Right ventricle myocardium inferior (tissue), 1 donor: Measurements from ENCODE around the gene ZNF557. TPM values are rescaled to one million over a fixed set of nuclear protein-coding genes. Genes with fewer than 3 reads are reported as not detected.
"Not testable (repeated sequence)": the region's sequence is repeated elsewhere in the genome, so short reads cannot be mapped to it uniquely, and the experiment has no call there.

Source experiments
- ATAC-seq: fragments of 200-7000 bp; cut with Tn5 transposase; one replicate; pipeline ENCODE4 v1.9.1; 2020; ENCODE audit warnings: mild to moderate bottlenecking, moderate library complexity
- DNase-seq: peaks from one replicate; pipeline ENCODE4 v3.0.0; 2021; ENCODE audit errors: missing footprints
- intact Hi-C: fragments of 100-400 bp; cut with DNase I; formaldehyde crosslinking; loops from one replicate; pipeline ENCODE4 v1.11.0; 2022
- long read RNA-seq: library from polyadenylated mRNA; unstranded; transcript quantifications from one replicate; pipeline ENCODE4 v2.0.0, GENCODE V29; 2021
- total RNA-seq: library from RNA; stranded (reverse); fragmentation: NEBNext Ultra II Directional; extraction: Animal tissue kit (Norgen Biotek cat#: 25700); gene quantifications from one replicate; pipeline ENCODE4 v1.2.1, GENCODE V29; 2021
- donor health status: DM: no; HTN: yes; CAD: no; lungs with severe emphysema.

The ZNF557 gene
- 3.1 TPM for total RNA-seq
- long read RNA-seq, full-length matches to known transcripts = 3 of 3 reads
- long read RNA-seq, partial matches to known transcripts = 0 of 3 reads
- long read RNA-seq, other reads (novel, unspliced or antisense) = 0 of 3 reads

DNA sequence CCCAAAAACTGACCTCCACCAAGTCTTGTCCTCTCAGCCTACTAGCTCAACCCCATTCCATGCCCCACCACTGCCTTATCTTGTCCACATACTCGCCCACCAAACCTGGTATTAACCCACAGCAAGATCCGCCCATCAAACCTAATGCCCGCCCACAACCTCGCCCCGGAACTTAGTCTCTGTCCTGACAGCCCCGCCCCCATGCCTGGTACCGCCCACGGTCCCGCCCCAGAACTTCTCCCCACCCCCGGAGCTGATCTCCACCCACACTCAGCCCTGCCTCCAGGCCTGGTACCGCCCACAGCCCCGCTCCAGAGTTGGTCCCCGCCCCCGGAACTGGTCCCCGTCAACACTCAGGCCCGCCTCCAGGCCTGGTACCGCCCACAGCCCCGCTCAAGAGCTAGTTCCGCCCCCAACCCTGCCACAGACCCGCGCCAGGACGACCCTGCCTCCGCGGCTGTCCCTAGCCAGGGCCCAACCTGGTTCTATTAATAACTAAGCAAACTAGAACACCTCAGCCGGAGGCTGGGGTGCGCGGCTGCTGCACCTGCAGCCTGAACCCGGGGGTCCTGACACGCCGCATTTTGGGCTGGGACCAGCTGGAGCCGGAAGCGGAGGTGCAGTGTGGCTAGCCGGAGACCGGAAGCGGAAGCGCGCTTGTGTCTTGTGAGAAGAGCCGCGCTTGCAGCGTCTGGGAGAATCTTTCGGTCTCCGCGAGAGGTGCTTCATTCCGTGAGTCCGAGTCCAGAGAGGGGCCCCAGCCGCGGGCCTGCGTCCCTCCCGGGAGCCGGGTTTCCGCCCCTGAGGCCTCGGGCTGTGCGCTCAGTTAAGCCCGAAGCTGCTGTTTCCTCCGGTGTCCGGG, at the start of gene ZNF557:
Gene ZNF557, plus strand, starts transcription at position 662 of the 862 bp plus-strand sequence. CDS start 5,372 bp downstream, outside the sequence.
- DNase-seq (peak; percentile 99), ATAC-seq (peak; percentile 100)
- intact Hi-C loops = no loop called here

DNA sequence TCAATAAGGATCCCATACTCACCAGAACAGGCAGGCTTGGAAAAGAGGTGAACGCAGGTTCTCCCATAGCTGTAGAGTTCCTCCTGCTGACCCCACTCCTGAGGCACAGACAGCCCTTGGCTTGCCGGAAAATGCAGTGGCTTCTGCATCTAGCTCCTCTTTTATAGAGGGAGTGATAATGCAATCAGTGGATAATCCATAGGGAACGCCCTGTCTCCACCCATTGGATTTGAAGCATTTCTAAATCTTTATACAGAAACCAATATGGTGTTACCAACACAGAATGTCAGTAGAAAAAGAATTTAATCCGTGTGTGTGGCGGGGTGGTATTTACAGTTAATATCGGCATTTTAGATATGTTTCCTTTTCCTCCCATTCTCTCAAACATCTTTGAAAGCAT, 48.2 kb upstream of the ZNF557 start, which contains the start of gene MBD3L2B:
Gene MBD3L2B, minus strand, starts transcription at position 101 of the 400 bp plus-strand sequence. Its CDS starts 34 bp downstream, at position 67.
- ATAC-seq, intact Hi-C loops: not testable (repeated sequence)

DNA sequence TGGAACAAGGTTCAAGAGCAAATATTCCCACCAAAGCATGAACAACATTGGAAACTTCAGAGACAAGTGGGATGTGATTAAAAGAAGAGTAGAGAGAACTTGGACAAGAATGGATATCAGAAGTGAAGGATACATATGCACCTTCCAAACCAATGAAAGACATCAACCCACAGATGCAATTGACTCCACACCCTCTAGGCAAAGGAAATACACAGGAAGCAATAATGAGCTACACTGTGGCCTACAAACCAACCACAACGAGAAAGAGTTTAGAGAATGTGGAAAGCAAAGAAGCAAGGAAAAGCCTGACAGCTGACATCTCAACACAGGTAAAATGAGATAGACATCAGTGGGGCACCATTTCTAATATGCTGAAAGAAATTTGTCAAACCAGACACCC, 40.7 kb upstream of the ZNF557 start:
- intact Hi-C loops, DNase-seq, ATAC-seq: not testable (repeated sequence)

More for the DNA sequence above, 48.2 kb upstream of the ZNF557 start, which contains the start of gene MBD3L2B:
- DNase-seq = not testable (repeated sequence)

DNA sequence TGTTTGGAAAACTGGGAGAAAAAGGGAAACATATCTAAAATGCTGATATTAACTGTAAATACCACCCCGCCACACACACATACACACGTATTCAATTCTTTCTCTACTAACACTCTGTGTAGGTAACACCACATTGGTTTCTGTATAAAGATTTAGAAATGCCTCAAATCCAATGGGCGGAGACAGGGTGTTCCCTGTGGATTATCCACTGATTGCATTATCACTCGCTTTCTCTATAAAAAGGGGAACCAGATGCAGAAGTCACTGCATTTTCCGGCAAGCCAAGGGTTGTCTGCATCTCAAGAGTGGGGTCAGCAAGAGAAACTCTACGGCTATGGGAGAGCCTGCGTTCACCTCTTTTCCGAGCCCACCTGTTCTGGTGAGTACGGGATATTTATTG, 39.2 kb upstream of the ZNF557 start, which contains the start of gene MBD3L5:
Gene MBD3L5, plus strand, starts transcription at position 301 of the 400 bp plus-strand sequence. Its CDS starts 34 bp downstream, at position 335.
- DNase-seq, intact Hi-C loops, ATAC-seq: not testable (repeated sequence)

DNA sequence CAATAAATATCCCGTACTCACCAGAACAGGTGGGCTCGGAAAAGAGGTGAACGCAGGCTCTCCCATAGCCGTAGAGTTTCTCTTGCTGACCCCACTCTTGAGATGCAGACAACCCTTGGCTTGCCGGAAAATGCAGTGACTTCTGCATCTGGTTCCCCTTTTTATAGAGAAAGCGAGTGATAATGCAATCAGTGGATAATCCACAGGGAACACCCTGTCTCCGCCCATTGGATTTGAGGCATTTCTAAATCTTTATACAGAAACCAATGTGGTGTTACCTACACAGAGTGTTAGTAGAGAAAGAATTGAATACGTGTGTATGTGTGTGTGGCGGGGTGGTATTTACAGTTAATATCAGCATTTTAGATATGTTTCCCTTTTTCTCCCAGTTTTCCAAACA, 29.4 kb upstream of the ZNF557 start, which contains the start of gene MBD3L4:
Gene MBD3L4, minus strand, starts transcription at position 101 of the 400 bp plus-strand sequence. Its CDS starts 35 bp downstream, at position 66.
- intact Hi-C loops, ATAC-seq, DNase-seq: not testable (repeated sequence)

DNA sequence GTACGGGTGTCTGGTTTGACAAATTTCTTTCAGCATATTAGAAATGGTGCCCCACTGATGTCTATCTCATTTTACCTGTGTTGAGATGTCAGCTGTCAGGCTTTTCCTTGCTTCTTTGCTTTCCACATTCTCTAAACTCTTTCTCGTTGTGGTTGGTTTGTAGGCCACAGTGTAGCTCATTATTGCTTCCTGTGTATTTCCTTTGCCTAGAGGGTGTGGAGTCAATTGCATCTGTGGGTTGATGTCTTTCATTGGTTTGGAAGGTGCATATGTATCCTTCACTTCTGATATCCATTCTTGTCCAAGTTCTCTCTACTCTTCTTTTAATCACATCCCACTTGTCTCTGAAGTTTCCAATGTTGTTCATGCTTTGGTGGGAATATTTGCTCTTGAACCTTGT, 27.9 kb upstream of the ZNF557 start:
- intact Hi-C loops, ATAC-seq: not testable (repeated sequence)

DNA sequence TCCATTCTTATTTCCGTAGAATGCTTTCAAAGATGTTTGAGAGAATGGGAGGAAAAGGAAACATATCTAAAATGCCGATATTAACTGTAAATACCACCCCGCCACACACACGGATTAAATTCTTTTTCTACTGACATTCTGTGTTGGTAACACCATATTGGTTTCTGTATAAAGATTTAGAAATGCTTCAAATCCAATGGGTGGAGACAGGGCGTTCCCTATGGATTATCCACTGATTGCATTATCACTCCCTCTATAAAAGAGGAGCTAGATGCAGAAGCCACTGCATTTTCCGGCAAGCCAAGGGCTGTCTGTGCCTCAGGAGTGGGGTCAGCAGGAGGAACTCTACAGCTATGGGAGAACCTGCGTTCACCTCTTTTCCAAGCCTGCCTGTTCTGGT, 20.5 kb upstream of the ZNF557 start, which contains the start of gene MBD3L2:
Gene MBD3L2, plus strand, starts transcription at position 301 of the 400 bp plus-strand sequence. Its CDS starts 53 bp downstream, at position 354.
- intact Hi-C loops, DNase-seq, ATAC-seq: not testable (repeated sequence)

More for the DNA sequence above, 27.9 kb upstream of the ZNF557 start:
- DNase-seq = not testable (repeated sequence)

DNA sequence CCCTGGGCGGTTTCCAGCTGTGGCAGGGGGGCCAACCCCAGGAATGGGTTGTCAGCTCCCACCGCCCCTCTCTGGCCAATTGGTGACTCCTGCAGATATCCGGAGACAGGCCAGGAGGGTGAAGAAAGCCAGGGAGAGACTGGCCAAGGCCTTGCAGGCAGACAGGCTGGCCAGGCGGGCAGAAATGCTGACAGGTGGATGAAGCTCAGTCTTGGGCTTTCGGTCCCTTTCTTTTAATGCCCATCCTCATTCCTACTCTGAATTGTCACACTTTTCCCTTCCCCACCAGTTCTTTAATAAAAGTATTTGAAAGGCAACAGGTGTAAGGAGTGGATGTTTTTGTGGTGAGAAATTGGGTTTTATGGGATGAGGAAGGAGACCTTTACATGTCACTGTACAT, 18.1 kb upstream of the ZNF557 start:
- DNase-seq, intact Hi-C loops, ATAC-seq: not testable (repeated sequence)

DNA sequence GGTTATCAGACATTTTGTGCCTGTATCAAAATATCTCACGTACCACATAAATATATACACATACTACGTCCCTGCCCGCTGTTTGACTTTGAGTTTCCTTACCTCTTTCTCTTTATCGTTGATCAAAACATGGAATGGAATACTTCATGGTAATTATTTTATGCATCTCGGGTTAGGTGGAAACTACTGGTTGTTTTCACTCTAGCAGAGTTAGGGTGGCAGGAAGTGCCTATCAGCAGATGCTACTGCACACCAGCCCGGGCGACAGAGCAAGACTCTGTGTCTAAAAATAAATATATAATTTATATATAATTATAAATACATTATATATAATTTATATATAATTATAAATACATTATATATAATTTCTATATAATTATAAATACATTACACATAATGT, 16.6 kb upstream of the ZNF557 start:
- ATAC-seq, DNase-seq, intact Hi-C loops: not testable (repeated sequence)

DNA sequence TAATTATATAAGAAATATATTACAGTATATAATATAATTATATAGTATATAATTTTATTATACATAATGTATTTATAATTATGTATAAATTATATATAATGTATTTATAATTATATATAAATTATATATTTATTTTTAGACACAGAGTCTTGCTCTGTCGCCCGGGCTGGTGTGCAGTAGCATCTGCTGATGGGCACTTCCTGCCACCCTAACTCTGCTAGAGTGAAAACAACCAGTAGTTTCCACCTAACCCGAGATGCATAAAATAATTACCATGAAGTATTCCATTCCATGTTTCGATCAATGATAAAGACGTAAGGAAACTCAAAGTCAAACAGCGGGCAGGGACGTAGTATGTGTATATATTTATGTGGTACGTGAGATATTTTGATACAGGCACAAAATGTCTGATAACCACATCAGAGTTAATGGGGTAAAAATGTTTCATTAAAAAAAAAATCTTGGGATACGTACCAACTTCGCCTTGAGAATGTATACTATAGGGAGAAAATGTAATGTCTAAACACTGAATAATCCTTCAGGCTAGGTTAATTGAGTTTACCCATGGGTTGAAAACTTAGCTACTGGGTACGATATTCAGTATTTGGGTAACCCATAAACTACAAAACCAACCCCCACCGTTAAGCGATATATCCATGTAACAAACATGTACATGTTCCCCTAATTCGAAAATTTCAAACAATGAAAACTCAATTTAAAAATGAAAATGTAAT, 14.7 kb upstream of the ZNF557 start:
- ATAC-seq, DNase-seq, intact Hi-C loops: not testable (repeated sequence)

DNA sequence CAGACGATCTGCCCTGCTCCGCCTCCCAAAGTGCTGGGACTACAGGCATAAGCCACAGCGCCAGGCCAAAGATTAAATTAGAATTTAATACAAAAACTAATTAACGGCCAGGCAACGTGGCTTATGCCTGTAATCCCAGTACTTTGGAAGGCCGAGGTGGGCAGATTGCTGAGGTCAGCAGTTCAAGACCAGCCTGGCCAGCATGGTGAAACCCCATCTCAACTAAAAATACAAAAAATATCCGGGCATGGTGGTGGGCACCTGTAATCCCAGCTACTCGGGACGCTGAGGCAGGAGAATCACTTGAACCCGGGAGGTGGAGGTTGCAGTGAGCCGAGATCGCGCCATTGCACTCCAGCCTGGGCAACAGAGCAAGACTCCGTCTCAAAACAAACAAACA, 13.8 kb upstream of the ZNF557 start:
- intact Hi-C loops, ATAC-seq, DNase-seq: not testable (repeated sequence)

DNA sequence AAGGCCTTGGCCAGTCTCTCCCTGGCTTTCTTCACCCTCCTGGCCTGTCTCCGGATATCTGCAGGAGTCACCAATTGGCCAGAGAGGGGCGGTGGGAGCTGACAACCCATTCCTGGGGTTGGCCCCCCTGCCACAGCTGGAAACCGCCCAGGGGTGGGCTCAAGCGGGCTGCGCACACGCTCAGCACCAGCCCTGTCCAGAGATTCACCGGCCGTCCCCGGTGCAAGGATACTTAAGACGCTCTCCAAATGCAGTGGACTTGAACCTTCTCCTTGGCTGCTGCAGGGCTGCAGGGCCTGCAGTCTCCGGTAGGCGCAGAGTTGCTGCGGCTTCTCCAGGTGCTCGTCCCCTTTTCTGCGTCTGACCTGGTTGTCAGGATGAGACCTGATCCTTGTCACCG, 13.1 kb upstream of the ZNF557 start:
- intact Hi-C loops, ATAC-seq, DNase-seq: not testable (repeated sequence)

DNA sequence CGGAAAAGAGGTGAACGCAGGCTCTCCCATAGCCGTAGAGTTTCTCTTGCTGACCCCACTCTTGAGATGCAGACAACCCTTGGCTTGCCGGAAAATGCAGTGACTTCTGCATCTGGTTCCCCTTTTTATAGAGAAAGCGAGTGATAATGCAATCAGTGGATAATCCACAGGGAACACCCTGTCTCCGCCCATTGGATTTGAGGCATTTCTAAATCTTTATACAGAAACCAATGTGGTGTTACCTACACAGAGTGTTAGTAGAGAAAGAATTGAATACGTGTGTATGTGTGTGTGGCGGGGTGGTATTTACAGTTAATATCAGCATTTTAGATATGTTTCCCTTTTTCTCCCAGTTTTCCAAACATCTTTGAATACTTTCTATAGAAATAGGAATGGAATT, 10.9 kb upstream of the ZNF557 start, which contains the start of gene MBD3L3:
Gene MBD3L3, minus strand, starts transcription at position 101 of the 400 bp plus-strand sequence. Its CDS starts 71 bp downstream, at position 30.
- intact Hi-C loops, DNase-seq, ATAC-seq: not testable (repeated sequence)

DNA sequence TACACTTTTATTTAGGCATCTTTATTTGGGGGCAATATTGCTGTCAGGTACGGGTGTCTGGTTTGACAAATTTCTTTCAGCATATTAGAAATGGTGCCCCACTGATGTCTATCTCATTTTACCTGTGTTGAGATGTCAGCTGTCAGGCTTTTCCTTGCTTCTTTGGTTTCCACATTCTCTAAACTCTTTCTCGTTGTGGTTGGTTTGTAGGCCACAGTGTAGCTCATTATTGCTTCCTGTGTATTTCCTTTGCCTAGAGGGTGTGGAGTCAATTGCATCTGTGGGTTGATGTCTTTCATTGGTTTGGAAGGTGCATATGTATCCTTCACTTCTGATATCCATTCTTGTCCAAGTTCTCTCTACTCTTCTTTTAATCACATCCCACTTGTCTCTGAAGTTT, 9.5 kb upstream of the ZNF557 start:
- intact Hi-C loops, DNase-seq, ATAC-seq: not testable (repeated sequence)

DNA sequence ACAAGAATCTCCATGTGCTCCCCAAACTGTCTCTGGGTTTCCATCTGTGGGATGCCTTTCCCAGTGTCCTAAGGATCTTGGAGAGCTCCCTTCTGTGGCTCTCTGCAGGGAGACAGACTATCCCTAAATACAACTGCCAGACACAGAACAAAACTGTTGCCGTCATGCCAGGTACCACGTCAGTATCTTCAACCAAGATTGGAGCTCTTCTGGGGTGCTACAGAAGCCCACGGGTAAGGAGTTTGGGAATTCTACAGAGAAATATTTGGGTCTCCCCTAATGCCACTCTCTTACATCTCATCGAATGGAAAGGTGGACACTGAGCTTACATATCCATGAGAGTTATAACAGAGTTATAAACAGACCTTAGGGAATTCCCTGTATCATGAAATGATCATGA, 6.2 kb upstream of the ZNF557 start:
- ATAC-seq = no peak
- intact Hi-C loops = no loop called here
- no peak for DNase-seq

DNA sequence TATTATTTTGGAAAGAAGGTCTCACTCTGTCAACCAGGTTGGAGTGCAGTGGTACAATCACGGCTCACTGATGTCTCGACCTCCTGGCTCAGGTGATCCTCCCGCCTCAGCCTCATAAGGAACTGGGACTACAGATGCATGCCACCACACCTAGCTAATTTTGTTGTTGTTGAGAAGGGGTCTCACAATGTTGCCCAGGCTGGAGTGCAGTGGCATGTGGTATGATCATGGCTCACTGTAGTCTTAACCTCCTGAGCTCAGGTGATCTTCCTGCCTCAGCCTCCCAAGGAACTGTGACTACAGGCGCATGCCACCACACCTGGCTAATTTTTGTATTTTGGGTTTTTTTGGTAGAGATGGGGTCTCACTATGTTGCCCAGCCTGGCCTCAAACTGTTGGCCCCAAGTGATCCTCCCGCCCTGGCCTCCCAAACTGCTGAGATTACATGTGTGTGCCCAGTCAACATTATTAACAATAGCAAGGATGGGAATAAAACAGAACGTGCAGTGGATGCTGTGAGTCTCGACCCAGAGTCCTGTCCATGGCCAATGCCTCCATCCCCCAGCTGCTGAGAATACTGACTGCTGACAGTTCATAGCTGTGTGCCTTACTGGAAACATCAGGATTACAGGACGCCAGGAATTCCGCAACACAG, 5.6 kb upstream of the ZNF557 start:
- DNase-seq (no peak), ATAC-seq (no peak)

DNA sequence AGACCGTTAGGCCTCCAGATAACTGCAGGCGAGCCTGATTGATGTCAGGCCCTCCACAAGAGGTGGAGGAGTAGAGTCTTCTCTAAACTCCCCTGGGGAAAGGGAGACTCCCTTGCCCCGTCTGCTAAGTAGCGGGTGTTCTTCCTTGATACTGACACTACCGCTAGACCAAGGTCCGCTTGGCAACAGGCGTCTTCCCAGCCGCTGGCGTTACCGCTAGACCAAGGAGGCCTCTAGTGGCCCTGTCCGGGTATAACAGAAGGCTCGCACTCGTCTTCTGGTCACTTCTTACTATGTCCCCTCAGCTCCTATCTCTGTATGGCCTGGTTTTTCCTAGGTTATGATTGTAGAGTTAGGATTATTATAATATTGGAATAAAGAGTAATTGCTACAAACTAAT, 2.4 kb upstream of the ZNF557 start:
- DNase-seq, ATAC-seq, intact Hi-C loops: not testable (repeated sequence)

More for the DNA sequence above, 5.6 kb upstream of the ZNF557 start:
- intact Hi-C loops = no loop called here

DNA sequence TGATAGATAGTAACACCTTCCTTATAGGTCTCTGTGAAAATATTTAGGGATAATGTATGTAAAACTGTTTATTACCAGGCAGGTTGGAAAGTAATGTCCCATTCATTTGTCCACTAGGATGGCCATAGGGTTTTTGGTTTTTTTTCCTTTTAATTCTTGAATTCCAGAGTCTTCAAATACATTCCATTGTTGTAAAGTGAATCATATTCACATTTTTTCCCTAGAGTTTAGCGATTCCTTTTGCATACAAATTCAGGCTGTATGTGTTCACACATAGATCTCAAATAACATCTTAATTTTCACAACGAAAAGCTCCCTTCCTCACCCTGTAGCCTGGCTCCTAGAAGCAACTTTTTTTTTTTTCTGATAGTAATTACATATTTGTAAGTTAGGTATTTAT, 1.8 kb upstream of the ZNF557 start:
- intact Hi-C loops = no loop called here
- DNase-seq = no peak
- no peak for ATAC-seq
